Mesenchymal stem cell (in vitro differentiated cells and primary cell): ENCODE results near the gene SCML1.

Experiments used
- DNase-seq: peaks from one replicate; pipeline ENCODE4 v3.0.0-alpha.2; 2013
- H2AFZ ChIP-seq: one replicate; pipeline ENCODE4 v1.6.1; 2013; ENCODE audit warnings: low read depth, mild to moderate bottlenecking, control low read depth, inconsistent platforms, low read length, moderate library complexity
- H2AK5ac ChIP-seq: 2 replicates; pipeline ENCODE4 v1.6.1; 2013; ENCODE audit warnings: low read length, moderate library complexity, mild to moderate bottlenecking, inconsistent platforms; ENCODE audit not compliant: severe bottlenecking
- H2BK120ac ChIP-seq: one replicate; pipeline ENCODE4 v1.6.1; 2013; ENCODE audit warnings: low read depth, mild to moderate bottlenecking, inconsistent platforms, low read length, moderate library complexity
- H2BK12ac ChIP-seq, 2 experiments: one replicate each; pipeline ENCODE4 v1.6.1; 2013; ENCODE audit warnings: inconsistent platforms in 2 of 2, low read length in 2 of 2, mild to moderate bottlenecking in 2 of 2, moderate library complexity in 2 of 2, control low read depth in 1 of 2
- H2BK15ac ChIP-seq: one replicate; pipeline ENCODE4 v1.6.1; 2013; ENCODE audit warnings: mild to moderate bottlenecking, low read depth, inconsistent platforms; ENCODE audit not compliant: poor library complexity, severe bottlenecking
- H2BK5ac ChIP-seq: 2 replicates; pipeline ENCODE4 v1.6.1; 2013; ENCODE audit warnings: low read depth, mild to moderate bottlenecking, low read length, control low read depth, inconsistent platforms; ENCODE audit not compliant: poor library complexity, severe bottlenecking
- H3K14ac ChIP-seq, 2 experiments: one replicate each; pipeline ENCODE4 v1.6.1; 2013; ENCODE audit warnings: inconsistent platforms in 2 of 2, low read length in 2 of 2, control low read depth in 1 of 2, mild to moderate bottlenecking in 1 of 2, moderate library complexity in 1 of 2
- H3K18ac ChIP-seq, 2 experiments: one replicate each; pipeline ENCODE4 v1.6.1; 2013; ENCODE audit warnings: inconsistent platforms in 2 of 2, low read length in 2 of 2, control low read depth in 1 of 2, low read depth in 1 of 2, mild to moderate bottlenecking in 1 of 2
- H3K23ac ChIP-seq, 2 experiments: one replicate each; pipeline ENCODE4 v1.6.1; 2013; ENCODE audit warnings: inconsistent platforms in 2 of 2, low read length in 2 of 2, mild to moderate bottlenecking in 2 of 2, moderate library complexity in 2 of 2, control low read depth in 1 of 2
- H3K27ac ChIP-seq: 2 replicates; pipeline ENCODE4 v1.5.1; 2013; ENCODE audit warnings: mild to moderate bottlenecking, moderate library complexity, low read length, control low read depth, inconsistent platforms; ENCODE audit not compliant: poor library complexity, severe bottlenecking
- H3K27me3 ChIP-seq, 2 experiments: 2 replicates each; pipeline versions ENCODE4 v1.6.1 to v1.7.0; 2013; ENCODE audit warnings: low read length in 2 of 2, mild to moderate bottlenecking in 2 of 2, moderate library complexity in 2 of 2, control low read depth in 1 of 2, inconsistent platforms in 1 of 2; ENCODE audit not compliant: control insufficient read depth in 1 of 2, insufficient read depth in 1 of 2
- H3K36me3 ChIP-seq, 2 experiments: 2 replicates each; pipeline versions ENCODE4 v1.6.1 to v1.7.0; 2013; ENCODE audit warnings: low read length in 2 of 2, control low read depth in 1 of 2, inconsistent platforms in 1 of 2, low read depth in 1 of 2, mild to moderate bottlenecking in 1 of 2; ENCODE audit not compliant: insufficient read depth in 2 of 2, control insufficient read depth in 1 of 2
- H3K4ac ChIP-seq, 2 experiments: one replicate each; pipeline ENCODE4 v1.6.1; 2013; ENCODE audit warnings: inconsistent platforms in 2 of 2, low read length in 2 of 2, mild to moderate bottlenecking in 2 of 2, moderate library complexity in 2 of 2, control low read depth in 1 of 2, low read depth in 1 of 2
- H3K4me1 ChIP-seq: 2 replicates; pipeline ENCODE4 v1.6.1; 2013; ENCODE audit warnings: low read depth, low read length, control low read depth; ENCODE audit not compliant: control insufficient read depth, insufficient read depth
- H3K4me2 ChIP-seq: 2 replicates; pipeline ENCODE4 v1.6.1; 2013; ENCODE audit warnings: low read length, mild to moderate bottlenecking, inconsistent platforms; ENCODE audit not compliant: poor library complexity, severe bottlenecking
- H3K4me3 ChIP-seq, 2 experiments: 2 replicates each; pipeline versions ENCODE4 v1.5.1 to v1.7.0; 2013; ENCODE audit warnings: low read length in 2 of 2, mild to moderate bottlenecking in 2 of 2, control low read depth in 1 of 2, low read depth in 1 of 2; ENCODE audit not compliant: insufficient read depth in 1 of 2
- H3K79me1 ChIP-seq: replicated peaks from 2 replicates; pipeline ENCODE4 v1.6.1; 2013; ENCODE audit warnings: mild to moderate bottlenecking, control low read depth, low read length, inconsistent platforms; ENCODE audit not compliant: poor library complexity, severe bottlenecking
- H3K9ac ChIP-seq: 2 replicates; pipeline ENCODE4 v1.7.0; 2013; ENCODE audit warnings: mild to moderate bottlenecking, low read length, moderate library complexity
- H3K9me3 ChIP-seq: 2 replicates; pipeline ENCODE4 v1.7.0; 2013; ENCODE audit warnings: mild to moderate bottlenecking, low read length; ENCODE audit not compliant: control insufficient read depth
- H4K8ac ChIP-seq: one replicate; pipeline ENCODE4 v1.6.1; 2013; ENCODE audit warnings: inconsistent platforms, mild to moderate bottlenecking, low read length, moderate library complexity
- H4K91ac ChIP-seq: one replicate; pipeline ENCODE4 v1.6.1; 2013; ENCODE audit warnings: mild to moderate bottlenecking, low read length, inconsistent platforms
- WGBS: methylation state at CpG from one replicate; pipeline ENCODE4 v1.1.7; 2013; ENCODE audit warnings: mixed read lengths; 5-methylcytosine and 5-hydroxymethylcytosine counted together

The SCML1 gene

GRCh38 chrX:17737986-17738713, 857 bp downstream of the SCML1 start:
- Histone ChIP-seq H3K79me1 (no peaks in the 10 kb centered on the region), H3K14ac (no peak overlapping the region), H3K27ac (peak overlapping the region; percentile 29), H4K91ac (no peak overlapping the region), H3K27me3 (no peaks in the 10 kb centered on the region), H3K36me3 (no peaks in the 10 kb centered on the region), H3K4me2 (peak overlapping the region; percentile 83), H3K18ac (no peak overlapping the region), H3K9me3 (no peaks in the 10 kb centered on the region), H3K4ac (no peak overlapping the region), H3K23ac (no peak overlapping the region), H4K8ac (no peak overlapping the region), H2BK5ac (no peak overlapping the region), H3K9ac (peak overlapping the region; percentile 92), H2AFZ (no peak overlapping the region), H3K4me3 (peak overlapping the region; percentile 68 to 87), H2BK120ac (no peak overlapping the region), H3K4me1 (no peaks in the 10 kb centered on the region), H2AK5ac (no peak overlapping the region), H2BK15ac (no peak overlapping the region), H2BK12ac (no peak overlapping the region)
- WGBS: under 1% methylated on average over 37 of the region's 45 CpGs
- DNase-seq: peak; percentile 51

GRCh38 chrX:17738737-17739535, 1.6 kb downstream of the SCML1 start:
- Histone ChIP-seq H3K9me3 (no peaks in the 10 kb centered on the region), H3K23ac (no peak overlapping the region), H3K27me3 (no peaks in the 10 kb centered on the region), H2AFZ (no peak overlapping the region), H2BK12ac (no peak overlapping the region), H3K4me1 (no peaks in the 10 kb centered on the region), H2BK15ac (no peak overlapping the region), H2AK5ac (no peak overlapping the region), H3K4me3 (peak overlapping the region in 1 of 2 experiments; percentile 87), H3K18ac (no peak overlapping the region), H3K9ac (peak overlapping the region; percentile 92), H3K79me1 (no peaks in the 10 kb centered on the region), H3K14ac (no peak overlapping the region), H2BK120ac (no peak overlapping the region), H3K36me3 (no peaks in the 10 kb centered on the region), H4K8ac (no peak overlapping the region), H3K4ac (no peak overlapping the region), H4K91ac (no peak overlapping the region), H3K27ac (no peak overlapping the region), H3K4me2 (peak overlapping the region; percentile 83), H2BK5ac (no peak overlapping the region)
- peak; percentile 11 for DNase-seq
- WGBS: 57% methylated on average over 6 of the region's 6 CpGs

- Histone ChIP-seq H3K4me3 (no peak overlapping the region), H2AK5ac (no peak overlapping the region), H4K91ac (no peak overlapping the region), H2BK15ac (no peak overlapping the region), H3K18ac (no peak overlapping the region), H3K9ac (no peak overlapping the region), H3K27ac (no peak overlapping the region), H3K27me3 (no peaks in the 10 kb centered on the region), H3K9me3 (no peaks in the 10 kb centered on the region), H2BK5ac (no peak overlapping the region), H3K36me3 (no peaks in the 10 kb centered on the region), H3K4me2 (no peak overlapping the region), H4K8ac (no peak overlapping the region), H2AFZ (no peak overlapping the region), H3K14ac (no peak overlapping the region), H2BK120ac (no peak overlapping the region), H3K4ac (no peak overlapping the region), H3K23ac (no peak overlapping the region), H2BK12ac (no peak overlapping the region), H3K4me1 (no peaks in the 10 kb centered on the region), H3K79me1 (no peaks in the 10 kb centered on the region)
- whole genome bisulfite sequencing: 82% methylated on average over 4 of the region's 11 CpGs
- DNase-seq: no peak
Measured at GRCh38 chrX:17740137-17741122, 3.1 kb downstream of the SCML1 start.
